ENCODE measurements around the gene EIF2B2.

Gene EIF2B2

DNA sequence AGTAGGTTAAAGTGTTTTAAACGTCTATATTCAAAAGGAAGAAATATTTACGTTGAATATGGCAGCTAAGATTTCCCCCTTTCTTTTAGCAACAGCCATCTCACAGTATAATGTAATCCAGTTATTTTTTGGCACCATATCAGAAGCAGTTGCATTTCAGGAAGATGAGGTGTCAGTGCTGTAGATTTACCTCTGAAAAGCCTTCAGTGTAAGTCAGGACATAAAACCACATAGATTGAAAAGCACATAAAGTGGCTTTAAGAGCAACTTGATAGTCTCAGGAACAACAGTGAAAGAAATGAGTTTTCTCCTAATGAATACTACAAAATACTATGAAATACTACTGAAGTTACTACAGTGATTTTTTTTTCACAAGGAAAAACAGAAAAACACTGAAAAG is 41.6 kb downstream of the EIF2B2 start:
- DNase-seq (ENCODE audit: low spot score), result no peak

DNA sequence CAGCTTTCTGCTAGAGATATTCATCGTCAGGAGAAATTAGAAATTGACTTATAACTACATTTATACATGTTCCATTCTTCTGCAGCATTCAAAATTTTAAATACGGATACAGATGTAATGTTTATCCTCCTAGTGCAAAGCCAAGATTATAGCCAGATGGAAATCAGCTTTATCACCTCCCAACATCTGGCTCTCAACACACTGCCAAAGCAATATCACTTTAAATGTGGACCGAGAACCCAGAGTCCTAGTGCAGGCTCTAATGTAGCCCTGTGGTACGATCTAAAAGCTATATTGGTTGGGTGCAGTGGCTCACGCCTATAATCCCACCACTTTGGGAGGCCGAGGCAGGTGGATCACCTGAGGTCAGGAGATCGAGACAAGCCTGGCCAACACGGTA is 42.0 kb downstream of the EIF2B2 start:
- no peak for DNase-seq (ENCODE audit: low spot score)

DNA sequence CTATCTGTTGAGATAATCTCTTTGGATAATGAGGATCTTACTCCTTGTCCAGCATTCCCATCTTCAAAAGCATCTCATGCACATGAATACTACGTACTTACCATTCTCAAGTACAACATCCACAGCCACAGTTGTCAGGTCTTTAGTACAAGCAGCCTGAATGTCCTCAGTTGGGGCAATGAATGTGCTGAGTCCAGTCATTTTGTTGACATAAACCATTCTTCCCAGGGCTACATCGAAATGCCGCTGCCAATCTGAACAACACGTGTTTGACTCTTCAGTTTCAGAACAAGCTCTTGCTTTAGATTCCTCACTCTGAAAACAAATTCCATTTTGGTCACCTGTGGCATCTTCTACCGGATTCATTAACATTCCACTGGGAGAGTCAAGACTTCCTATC is 43.6 kb downstream of the EIF2B2 start:
- no peak for DNase-seq (ENCODE audit: low spot score)

DNA sequence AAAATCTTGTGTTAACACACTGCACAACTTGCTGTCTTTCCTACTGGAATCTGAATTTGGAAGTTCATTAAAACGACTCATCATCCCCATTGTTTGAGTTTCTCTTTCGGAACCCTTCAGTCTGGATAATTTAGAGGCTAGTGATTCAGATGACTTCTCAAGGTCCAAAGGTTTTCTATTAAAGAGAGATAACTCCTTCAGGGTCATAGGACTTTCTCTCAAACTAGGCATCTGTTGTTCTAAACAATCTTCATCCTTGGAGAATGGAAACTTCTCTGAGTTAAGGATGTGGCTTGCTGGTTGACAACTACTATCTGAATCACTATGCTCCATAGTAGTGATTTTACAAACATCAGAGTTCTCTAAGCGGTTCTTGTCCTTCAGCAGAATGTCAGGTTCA is 44.2 kb downstream of the EIF2B2 start:
- DNase-seq (ENCODE audit: low spot score), result no peak

DNA sequence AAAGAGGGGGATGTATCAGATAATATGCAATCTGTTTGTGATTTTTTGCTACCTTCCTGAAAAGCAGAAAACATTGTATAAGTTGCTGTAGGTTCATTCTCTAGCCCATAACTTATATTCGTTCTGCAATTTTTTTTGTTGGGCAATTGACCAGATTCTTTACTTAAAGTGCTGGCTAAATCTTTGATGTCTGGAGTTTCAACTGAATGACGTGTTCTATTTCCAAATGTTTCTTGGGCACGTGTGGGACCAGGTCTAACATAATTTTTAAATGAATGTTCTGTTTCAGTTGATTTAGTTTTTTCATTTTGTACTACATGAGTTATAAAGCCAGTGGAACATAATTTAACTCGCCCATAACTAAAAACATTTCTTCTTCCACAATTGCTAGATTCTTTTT is 44.8 kb downstream of the EIF2B2 start:
- DNase-seq (ENCODE audit: low spot score), result no peak

DNA sequence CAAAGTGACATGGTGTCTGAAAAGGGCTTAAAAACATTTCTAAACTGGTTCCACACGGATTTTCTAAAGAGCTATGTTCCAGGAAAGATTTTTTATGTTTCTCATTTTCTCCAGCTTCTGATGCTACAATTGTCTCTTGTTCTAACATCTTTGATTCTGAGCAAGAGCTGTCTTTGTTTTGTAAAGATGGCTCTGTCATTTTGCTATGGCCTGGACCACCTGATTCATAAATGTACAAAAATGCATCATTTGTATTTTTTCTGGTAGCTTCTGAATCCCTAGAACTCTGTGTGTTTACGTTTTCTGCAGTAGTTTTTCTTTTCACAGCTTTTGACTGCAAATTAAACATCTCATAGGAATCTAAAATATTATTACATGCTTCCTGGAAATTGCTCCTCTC is 45.4 kb downstream of the EIF2B2 start:
- peak; percentile 64 for DNase-seq (ENCODE audit: low spot score)

DNA sequence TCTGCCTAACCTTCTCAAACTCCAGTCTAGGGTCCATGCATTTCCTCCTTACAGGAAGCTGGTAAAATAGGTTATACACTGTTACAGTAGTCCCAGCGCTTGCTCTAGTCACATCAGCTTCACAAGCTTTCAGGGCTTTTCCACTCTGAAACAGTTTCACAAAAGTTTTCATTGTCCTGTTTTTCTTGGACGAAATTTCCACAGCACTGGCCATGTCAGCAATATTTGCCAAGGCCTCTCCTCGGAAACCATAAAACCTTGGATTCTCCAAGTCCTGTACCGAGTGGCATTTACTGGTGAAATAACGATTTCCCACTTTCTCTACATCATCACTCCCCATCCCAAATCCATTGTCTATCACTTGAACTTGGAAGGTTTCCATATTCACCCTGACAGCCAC is 46.4 kb downstream of the EIF2B2 start:
- DNase-seq (ENCODE audit: low spot score), result peak; percentile 83

DNA sequence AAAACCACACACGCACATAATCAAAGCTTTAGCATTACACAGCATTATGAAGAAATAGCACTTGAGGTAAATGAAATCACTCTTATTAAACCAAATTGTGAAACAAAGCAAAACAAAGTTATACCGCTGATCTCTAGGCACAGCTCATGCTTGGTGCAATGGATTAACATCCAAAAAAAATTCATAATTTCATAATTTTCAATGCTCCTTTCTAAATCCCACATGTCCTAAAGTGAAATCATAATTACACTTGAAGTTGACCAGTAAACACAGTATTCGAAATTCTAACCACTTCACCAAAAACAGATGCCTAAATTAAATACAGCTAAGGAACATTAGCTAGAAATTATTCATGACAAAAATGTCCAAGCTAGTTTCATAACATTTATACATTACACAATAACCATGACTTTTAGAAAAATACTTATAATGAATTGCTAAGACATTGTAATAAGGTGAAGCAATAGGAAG is 47.0 kb downstream of the EIF2B2 start:
- DNase-seq (ENCODE audit: low spot score), result no peak

DNA sequence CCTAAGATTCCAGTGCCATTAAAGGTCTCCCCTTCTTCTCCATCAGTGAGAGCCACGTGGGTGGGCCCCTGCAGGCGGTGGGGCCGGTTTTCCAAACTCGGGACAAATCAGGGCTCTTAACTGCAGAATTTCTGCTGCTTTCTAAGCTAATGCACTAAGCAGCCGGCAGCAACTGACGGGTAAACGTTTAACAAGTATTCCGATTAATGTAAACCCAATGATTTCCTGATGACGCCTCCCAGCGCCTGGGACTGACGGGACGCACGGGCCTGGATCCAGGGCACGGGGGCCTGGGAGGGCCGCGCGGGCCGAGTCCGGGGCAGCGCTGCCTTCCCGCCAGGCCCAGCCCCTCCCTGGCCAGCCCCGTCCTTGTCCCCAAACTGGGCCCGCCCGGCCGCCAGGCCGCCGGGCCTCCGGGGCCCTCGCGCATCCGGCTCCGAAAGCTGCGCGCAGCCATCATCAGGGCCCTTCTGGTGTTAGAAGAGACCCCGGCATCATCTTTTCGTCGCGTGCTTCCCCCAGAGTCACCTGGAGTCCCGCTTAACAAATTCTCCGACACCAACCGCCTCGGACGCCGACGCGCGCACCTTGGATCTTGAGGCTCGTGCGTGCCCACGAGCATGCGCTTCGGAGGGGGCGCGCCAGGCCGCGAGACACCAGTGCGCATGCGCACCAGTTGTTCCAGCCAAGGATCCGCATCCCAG is 48.3 kb downstream of the EIF2B2 start, which contains the start of gene MLH3:
Gene MLH3, minus strand, starts transcription at position 616 of the 704 bp plus-strand sequence. CDS start 1,812 bp downstream, outside the sequence.
- DNase-seq (ENCODE audit: low spot score), result peak; percentile 82

DNA sequence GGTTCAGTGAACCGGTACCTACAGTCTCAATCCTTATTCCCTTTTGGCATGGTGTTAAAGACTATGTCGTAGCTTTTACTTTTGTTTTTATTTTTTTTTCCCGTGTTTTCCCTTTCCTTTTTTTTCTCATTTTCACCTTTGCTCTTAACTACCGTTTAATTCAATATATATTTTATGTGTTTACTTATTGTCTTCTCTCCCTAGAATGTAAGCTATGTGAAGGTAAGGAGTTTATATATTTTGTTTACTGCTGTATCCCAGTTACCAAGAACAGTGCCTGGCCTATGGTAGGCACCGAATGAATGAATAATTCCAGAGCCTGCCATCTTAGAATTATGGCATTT is 48.8 kb downstream of the EIF2B2 start:
- DNase-seq (ENCODE audit: low spot score), result no peak

DNA sequence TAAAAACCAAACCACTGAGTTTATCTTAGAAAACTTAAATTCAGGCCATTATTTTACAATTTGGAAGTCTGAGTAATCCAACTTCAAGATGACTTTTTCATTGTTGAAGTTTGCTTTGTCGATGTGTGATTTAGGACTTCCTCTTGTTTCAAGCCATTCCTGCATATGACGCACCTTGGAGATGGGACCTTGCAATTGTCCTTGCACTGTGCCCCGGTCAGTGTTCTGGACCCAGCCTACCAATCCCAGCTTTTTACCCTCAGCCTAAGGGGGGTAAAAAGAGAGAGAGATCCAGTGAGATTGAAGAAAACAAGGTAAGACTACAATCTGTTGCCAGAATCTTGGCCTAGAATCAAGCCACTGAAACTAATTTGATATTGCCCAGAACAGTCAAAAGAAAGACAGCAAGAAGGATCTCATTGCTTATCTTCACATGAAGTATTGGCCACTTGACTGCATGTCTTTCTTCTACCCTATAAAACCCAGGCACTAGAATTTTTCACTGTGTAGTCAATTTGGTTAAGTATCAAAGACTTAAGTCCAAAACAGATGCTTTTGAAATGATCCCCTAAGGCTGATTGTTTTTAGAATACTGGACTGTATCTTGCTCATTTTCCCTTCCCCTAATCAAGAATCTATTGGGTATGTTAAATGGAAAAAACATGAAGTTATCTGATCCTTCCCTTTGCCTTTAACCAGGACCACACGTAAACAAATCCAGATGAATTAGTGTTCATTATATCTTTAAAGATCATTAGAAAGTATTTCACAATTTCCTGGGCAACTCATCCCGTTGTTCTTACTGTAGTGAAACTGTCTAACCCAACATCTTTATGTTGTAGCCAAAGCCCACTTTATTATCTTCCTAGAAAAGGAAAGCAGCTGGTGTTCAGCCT is 50.9 kb downstream of the EIF2B2 start:
- no peak for DNase-seq (ENCODE audit: low spot score)

DNA sequence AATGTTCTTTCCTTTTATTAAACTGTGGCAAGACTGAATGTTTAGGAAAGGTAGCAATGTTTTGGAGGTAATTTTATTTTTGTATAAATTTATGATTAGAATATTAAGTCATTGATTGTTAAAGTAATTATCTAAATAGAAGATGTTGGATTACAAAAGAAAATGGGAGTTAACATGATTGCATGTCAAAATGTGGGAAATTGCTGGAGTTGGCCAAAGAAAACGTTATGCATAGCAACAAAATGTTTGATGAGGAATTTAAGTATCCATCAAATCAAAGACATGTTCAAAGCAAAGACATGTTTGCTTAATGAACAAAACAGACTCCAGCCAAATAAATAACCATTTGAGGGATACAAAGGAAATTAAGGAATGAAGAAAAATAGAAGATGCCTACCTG is 51.7 kb downstream of the EIF2B2 start:
- DNase-seq (ENCODE audit: low spot score), result no peak

DNA sequence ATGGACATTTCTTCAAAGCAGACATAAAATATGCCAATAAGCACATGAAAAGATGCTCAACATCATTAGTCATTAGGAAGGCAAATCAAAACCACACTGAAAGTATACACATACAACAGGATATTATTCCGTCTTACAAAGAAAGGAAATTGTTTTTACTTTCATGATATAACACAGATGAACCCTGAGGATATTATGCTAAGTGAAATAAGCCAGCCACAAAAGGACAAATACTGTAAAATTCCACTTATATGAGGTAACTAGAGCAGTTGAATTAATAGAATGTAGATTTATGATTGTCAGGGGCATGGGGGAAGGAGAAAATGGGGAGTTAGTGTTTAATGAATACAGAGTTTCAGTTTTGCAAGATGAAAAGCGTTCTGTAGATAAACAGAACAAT is 56.9 kb downstream of the EIF2B2 start:
- DNase-seq (ENCODE audit: low spot score), result no peak

DNA sequence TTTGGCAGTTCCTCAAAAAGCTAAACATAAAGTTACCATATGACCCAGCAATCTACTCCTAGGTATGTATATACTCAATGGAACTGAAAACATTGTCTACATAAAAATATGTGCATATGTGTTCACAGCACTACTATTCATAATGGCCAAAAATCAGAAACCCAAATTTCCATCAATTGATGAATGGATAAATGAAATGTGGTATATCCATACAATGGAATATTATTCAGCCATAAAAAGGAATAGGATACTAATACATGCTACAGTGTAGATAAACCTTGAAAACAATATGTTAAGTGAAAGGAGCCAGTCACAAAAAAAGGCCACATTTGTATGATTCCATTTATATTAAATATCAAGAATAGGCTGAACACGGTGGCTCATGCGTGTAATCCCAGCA is 57.7 kb downstream of the EIF2B2 start:
- DNase-seq (ENCODE audit: low spot score), result no peak

Data from globus pallidus (tissue), 1 donor.